MM.1S (cell line): ENCODE data around the gene CBL.

Experiments used
- DNase-seq: peaks from one replicate; pipeline ENCODE4 v3.0.0-alpha.2; 2015
- H2AFZ ChIP-seq: fragments of 300-600 bp; sonication (generic); 2 replicates; pipeline ENCODE4 v1.6.0; 2016; ENCODE audit warnings: antibody characterized with exemption, low read length
- H3F3A ChIP-seq: fragments of 300-600 bp; sonication (generic); 2 replicates; pipeline ENCODE4 v1.6.1; 2016; ENCODE audit warnings: mild to moderate bottlenecking, antibody characterized with exemption, low read length, moderate library complexity, mixed read lengths; ENCODE audit not compliant: insufficient read depth
- H3K27ac ChIP-seq: fragments of 300-600 bp; sonication (generic); 2 replicates; pipeline ENCODE4 v1.5.1; 2016; ENCODE audit warnings: mild to moderate bottlenecking, low read length
- H3K27me3 ChIP-seq: fragments of 300-600 bp; sonication (generic); replicated peaks from 2 replicates; pipeline ENCODE4 v1.6.0; 2016; ENCODE audit warnings: low read length; ENCODE audit not compliant: insufficient read depth
- H3K36me3 ChIP-seq: fragments of 300-600 bp; sonication (generic); replicated peaks from 2 replicates; pipeline ENCODE4 v1.6.1; 2016; ENCODE audit warnings: mild to moderate bottlenecking, low read length, mixed read lengths; ENCODE audit not compliant: insufficient read depth
- H3K4me1 ChIP-seq: fragments of 300-600 bp; sonication (generic); 2 replicates; pipeline ENCODE4 v1.6.1; 2016; ENCODE audit warnings: low read length, mixed read lengths
- H3K4me2 ChIP-seq: fragments of 300-600 bp; sonication (generic); 2 replicates; pipeline ENCODE4 v1.6.0; 2016; ENCODE audit warnings: low read depth, low read length
- H3K4me3 ChIP-seq: fragments of 300-600 bp; sonication (generic); 2 replicates; pipeline ENCODE4 v1.5.1; 2016; ENCODE audit warnings: low read length, mixed read lengths
- H3K79me2 ChIP-seq: fragments of 300-600 bp; sonication (generic); 2 replicates; pipeline ENCODE4 v1.6.1; 2016; ENCODE audit warnings: mixed run types, low read length, mixed read lengths
- H3K9ac ChIP-seq: fragments of 300-600 bp; sonication (generic); 2 replicates; pipeline ENCODE4 v1.6.1; 2016; ENCODE audit warnings: low read length, mixed read lengths
- H3K9me2 ChIP-seq: fragments of 300-600 bp; sonication (generic); replicated peaks from 2 replicates; pipeline ENCODE4 v1.6.1; 2016; ENCODE audit warnings: mild to moderate bottlenecking, low read length, mixed read lengths; ENCODE audit not compliant: insufficient read depth
- H3K9me3 ChIP-seq: fragments of 300-600 bp; sonication (generic); replicated peaks from 2 replicates; pipeline ENCODE4 v1.6.1; 2016; ENCODE audit warnings: mild to moderate bottlenecking, low read length, mixed read lengths; ENCODE audit not compliant: insufficient read depth
- H4K20me1 ChIP-seq: fragments of 300-600 bp; sonication (generic); 2 replicates; pipeline ENCODE4 v1.6.1; 2016; ENCODE audit warnings: mild to moderate bottlenecking, low read length, moderate library complexity, mixed read lengths; ENCODE audit not compliant: insufficient read depth
- EZH2 ChIP-seq: fragments of 300-600 bp; sonication (generic); optimal IDR thresholded peaks from 2 replicates; pipeline ENCODE3; 2017; ENCODE audit warnings: low read depth, mild to moderate bottlenecking, antibody characterized with exemption, low read length, mixed read lengths
- EZH2phosphoT487 ChIP-seq: fragments of 300-600 bp; sonication (generic); IDR thresholded peaks from 2 replicates; pipeline ENCODE4 v1.6.1; 2018; ENCODE audit warnings: antibody characterized with exemption, low read length
- TF ChIP-seq, protein P1 (sequence below): fragments of 300-600 bp; sonication (generic); IDR thresholded peaks from 2 replicates; pipeline ENCODE4 v1.5.1; 2016; ENCODE audit warnings: antibody characterized with exemption, low read length, mixed read lengths

Gene CBL

DNA sequence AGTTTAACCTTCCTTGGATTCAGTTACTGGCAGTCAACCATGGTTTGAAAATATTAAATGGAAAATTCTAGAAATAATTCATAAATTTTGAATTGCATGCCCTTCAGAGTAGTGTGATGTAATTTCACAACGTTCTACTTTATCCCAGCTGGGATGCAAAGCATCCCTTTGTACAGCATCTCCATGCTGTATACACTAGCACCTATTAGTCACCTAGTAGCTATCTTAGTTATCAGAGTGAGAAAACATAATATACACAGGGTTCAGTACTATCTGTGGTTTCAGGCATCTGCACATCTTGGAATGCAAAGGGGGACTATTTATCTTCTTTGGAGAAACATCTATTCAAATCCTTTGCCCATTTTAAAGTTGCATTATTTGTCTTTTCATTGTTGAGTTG, 30.8 kb downstream of the CBL start:
- Histone ChIP-seq H4K20me1 (no peaks in the 10 kb centered on the region), H3K4me2 (peak overlapping the region; percentile 84), H3K36me3 (no peaks in the 10 kb centered on the region; the same call in 1 of the 2 replicates), H3K79me2 (peaks cover 61% of the 10 kb centered on the region), H3K27ac (peak overlapping the region; percentile 94), H3K4me1 (peaks cover 63% of the 10 kb centered on the region), H3K9me3 (no peaks in the 10 kb centered on the region), H3K9ac (peak overlapping the region; percentile 28), H3K4me3 (0 out of 2 replicates have a peak overlapping the region, but pooled peaks have one; percentile 29), H3K27me3 (no peaks in the 10 kb centered on the region), H2AFZ (no peak overlapping the region), H3F3A (peaks cover 49% of the 10 kb centered on the region), H3K9me2 (no peaks in the 10 kb centered on the region)
- DNase-seq: no peak
- TF ChIP-seq EZH2: no peak
- TF ChIP-seq, protein P1, sequence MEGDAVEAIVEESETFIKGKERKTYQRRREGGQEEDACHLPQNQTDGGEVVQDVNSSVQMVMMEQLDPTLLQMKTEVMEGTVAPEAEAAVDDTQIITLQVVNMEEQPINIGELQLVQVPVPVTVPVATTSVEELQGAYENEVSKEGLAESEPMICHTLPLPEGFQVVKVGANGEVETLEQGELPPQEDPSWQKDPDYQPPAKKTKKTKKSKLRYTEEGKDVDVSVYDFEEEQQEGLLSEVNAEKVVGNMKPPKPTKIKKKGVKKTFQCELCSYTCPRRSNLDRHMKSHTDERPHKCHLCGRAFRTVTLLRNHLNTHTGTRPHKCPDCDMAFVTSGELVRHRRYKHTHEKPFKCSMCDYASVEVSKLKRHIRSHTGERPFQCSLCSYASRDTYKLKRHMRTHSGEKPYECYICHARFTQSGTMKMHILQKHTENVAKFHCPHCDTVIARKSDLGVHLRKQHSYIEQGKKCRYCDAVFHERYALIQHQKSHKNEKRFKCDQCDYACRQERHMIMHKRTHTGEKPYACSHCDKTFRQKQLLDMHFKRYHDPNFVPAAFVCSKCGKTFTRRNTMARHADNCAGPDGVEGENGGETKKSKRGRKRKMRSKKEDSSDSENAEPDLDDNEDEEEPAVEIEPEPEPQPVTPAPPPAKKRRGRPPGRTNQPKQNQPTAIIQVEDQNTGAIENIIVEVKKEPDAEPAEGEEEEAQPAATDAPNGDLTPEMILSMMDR: no peak
- no peak for TF ChIP-seq EZH2phosphoT487

DNA sequence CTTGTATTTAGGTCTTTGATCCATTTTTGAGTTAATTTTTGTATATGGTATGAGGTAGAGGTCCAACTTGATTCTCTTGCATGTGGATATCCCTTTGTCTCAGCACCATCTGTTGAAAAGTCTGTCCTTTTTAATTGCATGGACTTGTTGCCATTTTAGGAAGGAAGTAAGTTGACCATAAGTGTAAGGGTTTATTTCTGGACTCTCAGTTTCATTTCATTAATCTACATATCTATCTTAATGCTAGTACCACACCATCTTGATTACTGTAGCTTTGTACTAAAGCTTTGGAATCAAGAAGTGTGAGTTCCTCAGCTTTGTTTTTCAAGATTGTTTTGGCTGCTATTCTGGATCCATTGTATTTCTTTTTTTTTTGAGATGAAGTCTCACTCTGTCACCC, 31.4 kb downstream of the CBL start:
- Histone ChIP-seq H3K79me2 (peaks cover 67% of the 10 kb centered on the region), H3F3A (peaks cover 49% of the 10 kb centered on the region), H3K9me2 (no peaks in the 10 kb centered on the region), H3K4me3 (peak overlapping the region; percentile 29; the same call in 1 of the 2 replicates), H3K4me2 (peak overlapping the region; percentile 84), H3K9me3 (no peaks in the 10 kb centered on the region), H2AFZ (no peak overlapping the region; the same call in 1 of the 2 replicates), H3K27me3 (no peaks in the 10 kb centered on the region), H3K36me3 (no peaks in the 10 kb centered on the region; the same call in 1 of the 2 replicates), H4K20me1 (no peaks in the 10 kb centered on the region), H3K27ac (peak overlapping the region; percentile 94), H3K9ac (peak overlapping the region; percentile 28), H3K4me1 (peaks cover 65% of the 10 kb centered on the region)
- peak; percentile 79 for DNase-seq
- TF ChIP-seq EZH2 (no peak), EZH2phosphoT487 (no peak)
- TF ChIP-seq, protein P1: no peak

DNA sequence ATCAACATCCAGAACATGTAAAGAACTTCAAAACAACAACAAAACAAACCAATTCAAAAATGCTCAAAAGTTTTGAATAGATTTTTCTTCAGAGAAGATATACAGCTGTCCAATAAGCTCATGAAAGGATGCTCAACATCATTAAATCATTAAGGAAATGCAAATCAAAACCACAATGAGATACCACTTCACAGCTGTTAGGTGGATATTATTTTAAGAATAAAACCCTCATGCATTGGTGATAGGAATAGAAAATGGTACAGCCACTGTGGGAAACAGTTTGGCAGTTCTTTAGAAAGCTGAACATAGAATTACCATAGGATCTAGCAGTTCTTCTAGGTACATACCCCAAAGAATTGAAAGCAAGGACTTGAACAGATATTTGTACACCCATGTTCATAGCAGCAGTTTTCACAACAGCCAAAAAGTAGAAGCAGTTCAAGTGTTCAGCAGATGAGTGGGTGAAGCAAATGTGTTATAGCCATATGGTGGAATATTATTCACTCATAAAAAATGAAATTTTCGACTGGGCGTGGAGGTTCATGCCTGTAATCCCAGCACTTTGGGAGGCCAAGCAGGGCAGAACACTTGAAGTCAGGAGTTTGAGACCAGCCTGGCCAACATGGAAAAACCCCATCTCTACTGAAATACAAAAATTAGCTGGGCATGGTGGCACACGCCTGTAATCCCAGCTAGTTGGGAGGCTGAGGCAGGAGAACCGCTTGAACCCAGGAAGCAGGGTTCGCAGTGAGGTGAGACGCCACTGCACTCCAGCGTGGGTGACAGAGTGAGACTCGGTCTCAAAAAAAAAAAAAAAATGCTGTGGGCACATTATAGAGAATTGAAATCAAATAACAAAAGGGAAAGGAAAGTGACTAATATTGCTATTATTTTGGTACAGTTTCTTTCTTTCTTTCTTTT, 42.9 kb downstream of the CBL start:
- no peak overlapping the region for H3K9ac ChIP-seq
- DNase-seq: peak; percentile 53
- peak overlapping the region; percentile 28; the same call in 1 of the 2 replicates for H3K4me2 ChIP-seq
- H3K4me1 ChIP-seq: peaks cover 28% of the 10 kb centered on the region
- H3K4me3 ChIP-seq: no peak overlapping the region
- H2AFZ ChIP-seq: no peak overlapping the region
- peaks cover 39% of the 10 kb centered on the region for H3K79me2 ChIP-seq
- no peaks in the 10 kb centered on the region for H3K9me3 ChIP-seq
- no peaks in the 10 kb centered on the region for H3K9me2 ChIP-seq
- peaks cover 20% of the 10 kb centered on the region for H3F3A ChIP-seq
- H3K36me3 ChIP-seq: no peaks in the 10 kb centered on the region
- H4K20me1 ChIP-seq: no peaks in the 10 kb centered on the region
- H3K27me3 ChIP-seq: no peaks in the 10 kb centered on the region
- H3K27ac ChIP-seq: peak overlapping the region; percentile 15; the same call in 1 of the 2 replicates
- TF ChIP-seq EZH2 (no peak), EZH2phosphoT487 (no peak)
- TF ChIP-seq, protein P1: no peak
